ENCODE data around the gene RAB7B. TPM values are rescaled to one million over a fixed set of nuclear protein-coding genes. Genes with fewer than 3 reads are reported as not detected.

Gene RAB7B
- total RNA-seq, 4 donors from 2014 or later: 4.8 to 12.6 (median 8.7) TPM

- TF ChIP-seq CTCF (IDR thresholded peaks at IDR 0.05) (no peak), POLR2A (IDR thresholded peaks at IDR 0.05) (no peak)
- Histone ChIP-seq H3K9me3 (no peaks in the 10 kb centered on the region), H3K27ac (no peak overlapping the region), H3K27me3 (no peaks in the 10 kb centered on the region), H3K36me3 (no peaks in the 10 kb centered on the region), H3K4me1 (peaks cover 19 to 31% of the 10 kb centered on the region in 2 donors), H3K4me3 (replicated peaks in 1 of 3) (no peak overlapping the region)
- 79 to 90% methylated on average over 3 of the region's 3 CpGs for WGBS, 2 donors
- DNase-seq: no peak
- intact Hi-C loops (cut with DNase I): no loop called here
Measured at GRCh38 chr1:205945069-205945468, 58.1 kb downstream of the RAB7B start.

GRCh38 chr1:205944525-205944924, 58.7 kb downstream of the RAB7B start:
- 80 to 84% methylated on average over 4 of the region's 4 CpGs for WGBS, 2 donors
- H3K4me3 ChIP-seq (replicated peaks in 1 of 3): no peak overlapping the region
- H3K36me3 ChIP-seq: no peaks in the 10 kb centered on the region
- H3K9me3 ChIP-seq: no peaks in the 10 kb centered on the region
- intact Hi-C loops (cut with DNase I): no loop called here
- H3K27ac ChIP-seq: no peak overlapping the region
- H3K27me3 ChIP-seq: no peaks in the 10 kb centered on the region
- TF ChIP-seq CTCF (IDR thresholded peaks at IDR 0.05): no peak
- no peak for TF ChIP-seq POLR2A (IDR thresholded peaks at IDR 0.05)
- DNase-seq: no peak
- H3K4me1 ChIP-seq: peaks cover 14 to 25% of the 10 kb centered on the region in 2 donors

DNA sequence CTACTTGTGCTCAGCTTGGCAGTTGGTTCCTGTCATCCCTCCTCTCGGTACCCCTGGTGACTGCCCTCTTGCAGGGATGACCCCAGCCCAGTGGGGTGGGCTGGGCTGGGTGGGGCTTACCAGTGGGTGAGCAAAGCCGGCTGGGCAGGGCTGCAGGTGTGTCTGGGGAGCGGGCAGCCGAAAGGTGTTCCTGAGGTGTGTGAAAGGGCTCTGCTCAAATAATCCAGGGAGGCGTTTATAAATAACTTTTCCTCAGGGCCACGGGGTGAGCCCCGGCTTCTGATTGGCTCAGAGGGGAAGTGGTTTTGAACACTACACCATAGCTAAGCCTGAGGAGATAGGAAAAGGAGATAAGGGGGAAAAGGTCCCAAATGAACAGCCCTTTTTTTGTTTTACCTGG, 60.0 kb downstream of the RAB7B start, which contains the start of gene SLC26A9:
Gene SLC26A9 (minus strand): TSS at position 212 of the 400 bp plus-strand sequence. CDS start 7,636 bp downstream, outside the sequence.
- no peak for TF ChIP-seq CTCF (IDR thresholded peaks at IDR 0.05)
- TF ChIP-seq POLR2A (IDR thresholded peaks at IDR 0.05): no peak
- DNase-seq: no peak
- no peaks in the 10 kb centered on the region for H3K9me3 ChIP-seq
- no peak within 1 kb of the TSS for H3K4me3 ChIP-seq (replicated peaks in 1 of 3)
- intact Hi-C loops (cut with DNase I): no loop called here
- H3K27me3 ChIP-seq: no peaks in the 10 kb centered on the region
- H3K36me3 ChIP-seq: no peaks in the 10 kb centered on the region
- H3K4me1 ChIP-seq: peaks cover 11 to 18% of the 10 kb centered on the region in 2 donors
- H3K27ac ChIP-seq: no peak within 1 kb of the TSS
- 68 to 83% methylated on average over 5 to 7 of the region's 7 CpGs for WGBS, 2 donors

GRCh38 chr1:205942631-205943159, 60.5 kb downstream of the RAB7B start:
- intact Hi-C loops (cut with DNase I): no loop called here
- WGBS, 2 donors: 69 to 76% methylated on average over 12 of the region's 12 CpGs
- TF ChIP-seq POLR2A (IDR thresholded peaks at IDR 0.05) (no peak), CTCF (IDR thresholded peaks at IDR 0.05) (no peak)
- Histone ChIP-seq H3K27me3 (no peaks in the 10 kb centered on the region), H3K36me3 (no peaks in the 10 kb centered on the region), H3K4me3 (replicated peaks in 1 of 3) (no peak overlapping the region), H3K9me3 (no peaks in the 10 kb centered on the region), H3K4me1 (peaks cover 11 to 14% of the 10 kb centered on the region in 2 donors), H3K27ac (no peak overlapping the region)
- peak in 1 of 2 donors; percentile 24 for DNase-seq

DNA sequence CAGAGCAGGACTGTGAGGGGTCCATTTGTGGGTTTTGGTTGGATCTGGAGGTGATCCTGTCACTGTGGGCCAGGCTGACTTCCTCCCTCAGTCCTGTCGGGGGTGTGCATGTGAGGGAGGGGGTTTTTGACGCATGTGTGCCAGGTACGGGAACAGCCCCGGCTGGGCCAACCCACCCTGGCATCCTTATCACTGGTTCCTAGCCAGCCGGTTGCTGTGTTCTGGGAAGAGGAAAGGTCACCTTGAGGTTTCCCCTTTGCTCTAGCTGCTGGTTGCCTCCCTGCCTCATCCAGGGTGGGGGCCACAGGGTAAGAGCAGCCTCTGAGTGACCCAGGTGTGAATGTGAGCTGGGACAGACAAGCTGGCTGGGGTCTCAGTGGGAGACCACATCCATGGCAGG, 62.5 kb downstream of the RAB7B start:
- no peak overlapping the region for H3K4me3 ChIP-seq (replicated peaks in 1 of 3)
- H3K36me3 ChIP-seq: no peaks in the 10 kb centered on the region
- no peak for DNase-seq
- H3K27me3 ChIP-seq: no peaks in the 10 kb centered on the region
- WGBS, 2 donors: 91% methylated on average over 5 of the region's 5 CpGs; no CpG with 5 or more reads in 1 of the 2 donors
- intact Hi-C loops (cut with DNase I): no loop called here
- no peak overlapping the region for H3K27ac ChIP-seq
- TF ChIP-seq CTCF (IDR thresholded peaks at IDR 0.05): no peak
- no peak for TF ChIP-seq POLR2A (IDR thresholded peaks at IDR 0.05)
- peaks cover 3 to 9% of the 10 kb centered on the region in 2 donors for H3K4me1 ChIP-seq
- no peaks in the 10 kb centered on the region for H3K9me3 ChIP-seq
